Suppressor macrophage (primary cell): ENCODE data around the gene GTF2E1.
"Not testable (repeated sequence)": the region's sequence is repeated elsewhere in the genome, so short reads cannot be mapped to it uniquely, and the experiment has no call there.

Experiments
- DNase-seq, 4 experiments: peaks; one replicate each; pipeline ENCODE4 v3.0.0-alpha.2; 2020 to 2022

GTF2E1 gene

GRCh38 chr3:120756061-120756460 lies 13.5 kb downstream of the GTF2E1 start:
- DNase-seq: peak; percentile 33 to 65 (median 58)

GRCh38 chr3:120758551-120758950 lies 16.0 kb downstream of the GTF2E1 start:
- DNase-seq: not testable (repeated sequence)

DNA sequence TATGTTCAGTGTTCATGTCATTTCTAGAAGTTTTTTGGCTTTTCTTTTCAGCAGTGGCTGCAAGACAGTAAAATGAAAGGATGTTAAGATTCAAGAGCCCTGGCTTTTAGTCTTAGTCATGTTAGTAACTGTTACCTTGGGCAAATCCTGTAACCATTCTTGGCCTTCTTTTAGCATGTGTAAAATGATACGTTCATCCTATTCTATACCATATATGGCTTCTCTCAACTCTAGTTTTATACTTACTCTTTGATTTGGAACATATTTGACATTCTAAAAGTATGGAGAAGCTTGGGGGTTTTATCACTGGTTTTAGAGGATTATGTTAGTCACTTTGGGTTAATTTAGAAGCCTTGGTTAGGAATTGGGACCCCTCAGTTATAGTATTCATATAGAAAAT lies 20.1 kb downstream of the GTF2E1 start:
- DNase-seq: no peak

DNA sequence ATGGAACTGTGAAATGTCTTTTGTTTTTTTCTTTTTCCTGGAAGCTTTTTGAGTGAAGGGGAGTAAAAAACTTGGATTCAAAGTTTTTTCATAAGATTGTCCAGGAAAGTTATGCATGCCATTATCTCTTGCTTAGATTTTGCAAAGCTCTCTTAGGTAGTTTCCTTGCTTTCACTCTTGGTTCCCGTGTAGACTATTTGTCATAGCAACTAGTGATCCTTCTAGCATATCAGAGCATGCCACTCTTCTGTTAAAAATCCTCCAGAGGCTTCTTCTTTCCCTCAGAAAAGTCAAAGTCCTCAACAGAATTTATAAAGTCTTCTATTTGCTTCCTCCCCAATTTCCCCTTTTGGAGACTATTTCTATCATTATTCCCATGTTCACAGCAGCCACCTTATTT lies 21.1 kb downstream of the GTF2E1 start:
- DNase-seq: no peak

DNA sequence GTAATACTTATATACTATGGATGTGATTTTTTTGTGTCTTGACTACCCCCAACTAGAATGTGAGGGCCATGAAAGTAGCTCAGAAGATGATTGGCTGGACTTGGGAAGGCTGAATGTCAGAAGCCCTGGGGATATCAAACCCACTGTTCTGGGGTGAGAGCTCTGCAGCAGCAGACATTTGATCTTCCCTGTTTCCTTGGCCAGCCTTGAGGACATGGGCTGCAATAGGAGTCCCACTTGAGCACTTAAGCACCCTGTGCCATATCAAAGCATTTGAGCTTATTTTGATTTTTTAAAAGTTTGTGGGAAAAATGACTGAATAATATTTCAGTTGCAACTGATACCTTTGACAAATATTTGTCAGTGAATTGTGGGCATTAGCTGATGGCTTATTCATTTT lies 21.7 kb downstream of the GTF2E1 start:
- no peak for DNase-seq

GRCh38 chr3:120765830-120766493 lies 23.4 kb downstream of the GTF2E1 start:
- no peak for DNase-seq

GRCh38 chr3:120766576-120766975 lies 24.0 kb downstream of the GTF2E1 start:
- no peak for DNase-seq

DNA sequence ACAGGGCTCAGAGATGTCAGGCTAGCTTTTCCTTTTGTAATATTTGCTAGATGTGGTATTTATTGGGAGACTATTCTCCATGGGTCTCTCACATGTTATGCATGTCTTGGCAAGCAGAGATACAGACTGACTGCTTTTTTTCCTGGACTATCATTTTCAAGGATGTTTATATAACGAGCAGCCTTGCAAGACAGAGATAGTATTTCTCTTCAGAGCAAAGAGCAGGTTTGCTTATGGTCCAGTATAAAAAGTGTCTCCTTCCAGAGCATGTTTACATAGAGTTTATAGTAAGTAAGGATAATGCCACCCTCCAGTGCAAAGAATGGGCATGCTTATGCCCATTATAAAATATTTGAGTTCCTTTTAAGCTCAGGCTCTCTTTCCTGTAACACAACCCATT lies 24.6 kb downstream of the GTF2E1 start:
- DNase-seq: no peak

DNA sequence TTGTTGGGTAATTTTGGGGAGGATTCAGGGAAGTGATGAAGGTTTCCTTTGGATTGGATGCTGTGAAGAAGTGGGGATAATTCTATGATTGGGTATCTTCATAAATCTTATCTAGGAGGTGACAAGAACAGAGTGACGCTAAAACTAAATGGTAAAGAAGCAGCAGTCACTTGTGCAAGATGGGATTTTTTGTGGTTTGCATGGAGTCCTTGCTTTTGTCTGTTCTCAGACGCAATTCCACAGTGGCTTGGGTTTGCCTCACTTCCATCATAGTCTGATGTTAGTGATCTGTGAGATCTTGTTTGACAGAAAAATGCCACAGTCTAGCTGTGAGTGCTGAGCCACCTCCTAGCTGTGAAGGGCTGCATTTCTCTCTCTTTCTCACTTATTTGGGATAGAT lies 26.9 kb downstream of the GTF2E1 start:
- DNase-seq: no peak

DNA sequence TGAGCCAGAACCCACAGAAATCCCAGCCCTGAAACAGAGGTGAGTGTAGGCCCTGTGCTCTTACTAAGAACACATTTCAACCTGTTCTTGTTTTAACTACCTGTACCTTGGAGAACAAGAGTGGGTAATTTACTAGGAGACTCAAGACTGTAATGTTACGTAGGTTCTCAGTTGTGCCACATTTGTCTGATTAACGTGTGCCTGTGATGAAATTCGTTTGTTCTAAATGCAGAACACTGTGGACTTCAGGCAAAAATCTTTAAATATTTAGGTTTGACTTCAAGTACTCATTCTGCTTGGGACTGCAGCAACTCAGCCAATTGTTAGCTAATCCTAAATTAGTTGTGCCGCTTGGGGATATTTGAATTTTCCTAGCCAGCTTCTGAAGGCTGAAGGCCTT lies 28.3 kb downstream of the GTF2E1 start:
- no peak for DNase-seq

GRCh38 chr3:120772081-120772480 lies 29.5 kb downstream of the GTF2E1 start:
- DNase-seq: no peak

DNA sequence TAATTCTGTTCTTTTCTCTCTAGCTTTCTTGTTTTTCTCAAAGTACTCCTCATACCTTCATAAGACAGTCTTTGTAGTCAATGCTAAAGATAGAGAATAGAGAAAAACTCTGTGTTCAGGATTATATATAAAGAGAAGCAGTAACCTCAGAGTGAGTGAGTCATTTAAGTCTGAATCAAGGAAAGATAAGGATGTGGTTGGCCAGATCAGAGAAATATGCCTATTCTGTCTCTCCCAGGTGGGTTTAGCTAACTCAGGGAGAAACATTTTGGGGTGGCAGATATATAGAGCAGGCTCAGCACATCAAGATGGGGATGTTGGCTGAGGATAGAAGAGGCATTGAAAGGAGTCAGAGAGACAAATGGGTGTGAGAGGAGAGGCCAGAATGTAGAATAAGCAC lies 31.4 kb downstream of the GTF2E1 start:
- DNase-seq: no peak

DNA sequence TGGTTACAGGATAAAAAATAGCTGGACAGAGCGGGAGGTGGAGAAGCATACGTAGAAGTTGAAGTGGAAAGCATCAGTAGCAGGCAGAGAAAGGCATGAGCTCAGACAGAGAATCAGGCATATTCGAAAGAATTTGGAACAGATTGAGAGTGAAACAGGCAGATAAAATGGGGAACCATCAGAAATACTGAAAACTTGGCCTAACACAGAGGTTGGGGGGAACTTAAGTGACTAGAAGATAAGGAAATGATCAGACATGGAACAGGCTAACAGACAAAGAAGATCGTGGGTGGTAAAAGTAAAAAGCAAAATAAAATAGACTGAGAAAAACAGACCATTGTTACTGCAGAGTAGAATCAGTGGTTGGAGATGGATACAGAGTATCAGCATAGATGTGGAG lies 32.9 kb downstream of the GTF2E1 start:
- peak in 1 of 4 experiments; percentile 12 for DNase-seq

- DNase-seq: peak in 1 of 4 experiments; percentile 28
These were observed 36.2 kb downstream of the GTF2E1 start for GRCh38 chr3:120778776-120779175.

GRCh38 chr3:120780977-120781376 lies 38.4 kb downstream of the GTF2E1 start:
- DNase-seq: peak; percentile 77 to 91 (median 88)

GRCh38 chr3:120785832-120786231 lies 43.3 kb downstream of the GTF2E1 start:
- DNase-seq: not testable (repeated sequence)

- no peak for DNase-seq
These were observed 48.5 kb downstream of the GTF2E1 start for GRCh38 chr3:120791010-120791409.

GRCh38 chr3:120791913-120792312 lies 49.4 kb downstream of the GTF2E1 start:
- no peak for DNase-seq

DNA sequence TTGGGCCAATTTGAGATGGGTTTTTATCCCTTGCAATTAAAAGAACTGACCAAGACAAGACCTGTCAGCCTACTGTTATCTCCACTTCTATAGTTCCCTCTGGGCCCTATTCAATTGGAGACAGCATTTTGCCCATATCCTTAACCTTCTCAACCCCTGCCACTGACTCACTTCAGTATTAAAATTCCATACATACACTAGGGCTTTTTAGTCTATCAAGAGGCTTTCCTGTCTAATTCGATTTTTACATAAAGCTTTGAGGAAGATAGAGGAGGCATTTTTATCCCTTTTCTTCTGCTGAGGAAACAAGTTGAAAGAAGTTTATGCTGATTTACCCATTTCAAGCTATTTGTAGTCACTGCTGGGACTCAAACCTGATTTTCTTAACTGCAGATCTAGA lies 51.1 kb downstream of the GTF2E1 start:
- no peak for DNase-seq

DNA sequence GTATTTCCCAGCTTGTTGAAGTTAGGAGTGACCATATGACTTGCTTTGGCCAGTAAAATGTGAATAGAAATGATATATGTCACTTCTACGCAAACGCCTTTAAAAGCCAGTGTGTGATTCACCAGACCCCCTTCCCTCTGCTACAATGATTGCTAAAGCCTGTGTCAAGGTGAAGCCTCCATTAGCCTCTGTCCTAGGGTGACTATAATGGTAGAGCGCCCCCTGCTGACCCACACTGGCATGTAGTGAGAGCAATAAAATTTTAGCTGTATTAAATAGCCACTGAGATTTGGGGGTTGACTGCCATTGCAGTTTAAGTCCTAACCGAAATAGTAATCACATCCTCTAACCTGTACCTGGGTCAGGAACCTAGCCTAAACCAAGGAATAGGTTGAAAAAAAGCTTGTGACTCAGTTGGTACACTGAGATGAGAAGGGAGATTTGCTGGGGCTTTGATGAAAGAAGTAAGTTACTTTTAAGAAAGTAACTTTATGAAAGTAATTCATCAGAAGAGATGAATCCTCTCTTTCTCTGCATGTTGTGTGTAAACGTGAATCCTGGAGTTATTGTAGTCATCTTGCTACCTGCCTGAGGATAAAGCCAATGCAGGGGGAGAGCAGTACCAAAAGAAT lies 52.6 kb downstream of the GTF2E1 start:
- peak; percentile 79 to 90 (median 88) for DNase-seq

- DNase-seq: no peak
These were observed 53.4 kb downstream of the GTF2E1 start for GRCh38 chr3:120795959-120796358.

DNA sequence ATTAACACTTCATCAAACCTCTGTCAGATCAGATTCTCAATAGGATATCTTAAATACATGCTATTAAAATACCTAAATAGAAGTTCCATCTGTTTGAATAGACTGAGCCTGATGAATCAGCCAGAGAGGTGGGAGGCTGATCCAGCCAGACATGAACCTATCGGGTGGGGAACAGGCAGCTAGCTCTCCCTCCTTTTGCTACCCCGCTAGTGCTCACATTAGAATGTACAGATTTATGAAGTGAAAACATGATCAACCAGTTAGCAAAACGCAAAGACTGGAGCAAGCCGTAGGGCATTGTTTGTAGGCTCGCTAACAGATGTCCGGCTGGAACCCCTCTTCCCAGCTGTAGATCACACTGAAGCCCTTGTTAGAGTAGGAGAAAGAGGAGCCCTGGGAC lies 54.4 kb downstream of the GTF2E1 start:
- DNase-seq: no peak

- DNase-seq: no peak
These were observed 55.3 kb downstream of the GTF2E1 start for GRCh38 chr3:120797857-120798256.

- no peak for DNase-seq
These were observed 55.8 kb downstream of the GTF2E1 start for GRCh38 chr3:120798346-120798745.

DNA sequence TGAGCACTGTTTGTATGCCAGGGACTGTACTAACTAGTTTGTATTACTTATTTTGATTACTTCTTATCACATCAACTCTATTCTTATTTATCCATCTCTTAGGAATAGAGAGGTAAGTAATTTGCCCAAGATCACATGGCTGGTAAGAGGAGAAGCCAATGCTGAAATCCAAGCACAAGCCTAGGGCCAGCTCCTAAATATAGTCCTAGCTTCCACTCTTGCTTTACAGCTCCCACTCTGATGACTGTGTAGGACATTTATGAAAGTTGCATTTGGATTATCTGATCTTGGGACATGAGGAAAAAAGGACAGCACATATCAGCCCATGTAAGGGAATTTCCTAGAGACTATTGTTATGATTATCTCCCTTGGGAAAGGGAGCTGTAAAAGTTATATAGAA lies 58.1 kb downstream of the GTF2E1 start:
- DNase-seq: no peak
